Stimulated activated CD8-positive, alpha-beta memory T cell treated with anti-CD3 and anti-CD28 coated beads, Interleukin-7, amount 100 ng/mL, for 4 hours (primary cell): Measurements from ENCODE around the gene FGD2.
"Not testable (repeated sequence)": the region's sequence is repeated elsewhere in the genome, so short reads cannot be mapped to it uniquely, and the experiment has no call there.

Experiments
- DNase-seq, 2 donors: peaks; one replicate each; pipeline ENCODE4 v3.0.0-alpha.2; 2020; ENCODE audit warnings: low read depth in 2 of 2

The FGD2 gene

DNA sequence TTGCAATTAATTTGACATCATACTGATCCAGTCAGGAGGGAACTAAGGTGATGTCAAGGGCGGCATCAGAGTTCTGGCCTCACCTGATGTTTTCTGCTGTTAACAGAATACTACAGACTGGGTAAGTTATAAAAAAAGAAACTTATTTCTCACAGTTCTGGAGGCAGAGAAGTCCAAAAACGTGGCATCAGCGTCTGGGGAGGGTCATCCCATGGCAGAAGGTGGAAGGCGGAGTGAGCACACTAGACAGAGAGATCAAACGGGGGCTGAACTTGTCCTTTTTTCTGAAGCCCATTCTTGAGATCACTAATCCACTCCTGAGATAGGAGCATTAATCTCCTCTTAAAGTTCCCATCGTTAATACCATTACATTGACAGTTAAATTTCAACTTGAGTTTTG lies 16.2 kb upstream of the FGD2 start:
- no peak for DNase-seq

DNA sequence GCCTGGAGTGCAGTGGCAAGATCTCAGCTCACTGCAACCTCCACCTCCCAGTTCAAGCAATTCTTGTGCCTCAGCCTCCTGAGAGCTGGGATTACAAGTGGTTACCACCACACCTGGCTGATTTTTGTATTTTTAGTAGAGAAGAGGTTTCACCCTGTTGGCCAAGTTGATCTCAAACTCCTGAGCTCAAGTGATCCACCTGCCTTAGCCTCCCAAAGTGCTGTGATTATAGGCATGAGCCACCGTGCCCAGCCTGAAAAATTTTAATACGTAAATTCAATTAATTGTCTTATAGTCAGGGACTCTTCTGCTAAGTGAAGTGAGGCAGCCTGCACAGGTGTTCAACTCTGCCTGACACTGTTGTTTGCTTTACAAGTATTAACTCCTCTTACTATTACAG lies 15.1 kb upstream of the FGD2 start:
- DNase-seq: not testable (repeated sequence)

DNA sequence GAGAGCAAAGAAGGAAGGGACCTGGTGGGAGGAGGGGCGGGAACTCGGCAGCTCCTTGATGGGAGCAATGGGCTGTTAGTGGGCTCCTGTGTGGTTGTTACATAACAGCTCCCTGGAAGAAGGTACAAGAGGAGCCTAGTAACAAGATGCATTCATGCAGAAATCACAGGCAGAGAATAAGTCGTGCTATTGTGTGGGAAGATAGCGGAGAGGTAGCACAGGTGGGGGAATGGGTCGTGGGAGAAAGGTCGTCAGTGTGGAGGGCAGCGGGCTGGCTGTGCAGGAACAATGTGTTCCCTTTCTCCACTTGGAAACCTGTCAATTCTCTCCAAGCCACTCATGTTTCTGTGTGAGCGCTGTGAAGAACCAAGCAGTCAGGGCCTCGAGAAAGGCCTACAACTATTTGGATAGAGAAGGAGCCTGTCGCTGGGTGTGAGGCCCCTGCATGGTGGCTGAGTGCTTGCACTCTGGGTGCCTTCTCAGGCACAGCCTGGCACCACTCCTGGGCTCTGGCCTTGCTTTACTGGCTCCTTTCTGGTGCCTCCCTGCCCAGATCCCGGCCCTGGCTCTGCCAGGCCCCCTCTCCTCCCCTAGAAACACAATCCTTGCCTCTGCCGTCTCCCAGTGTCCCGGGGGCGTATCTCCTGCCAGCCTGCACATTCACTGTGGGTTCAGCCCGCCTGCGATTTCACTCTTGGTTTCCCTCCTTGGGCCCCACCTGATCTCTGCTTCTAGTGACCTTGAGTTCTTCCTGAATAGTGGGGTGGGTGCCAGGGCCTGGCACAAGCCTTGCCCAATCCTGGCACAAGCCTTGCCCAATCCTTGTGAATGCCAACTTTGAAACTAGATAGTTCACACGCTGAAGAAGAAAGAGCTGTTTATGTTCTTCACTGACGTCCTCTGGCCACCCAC lies 7.4 kb upstream of the FGD2 start:
- DNase-seq: no peak

- DNase-seq: no peak
These were observed 6.8 kb upstream of the FGD2 start for GRCh38 chr6:36998723-36999038.

DNA sequence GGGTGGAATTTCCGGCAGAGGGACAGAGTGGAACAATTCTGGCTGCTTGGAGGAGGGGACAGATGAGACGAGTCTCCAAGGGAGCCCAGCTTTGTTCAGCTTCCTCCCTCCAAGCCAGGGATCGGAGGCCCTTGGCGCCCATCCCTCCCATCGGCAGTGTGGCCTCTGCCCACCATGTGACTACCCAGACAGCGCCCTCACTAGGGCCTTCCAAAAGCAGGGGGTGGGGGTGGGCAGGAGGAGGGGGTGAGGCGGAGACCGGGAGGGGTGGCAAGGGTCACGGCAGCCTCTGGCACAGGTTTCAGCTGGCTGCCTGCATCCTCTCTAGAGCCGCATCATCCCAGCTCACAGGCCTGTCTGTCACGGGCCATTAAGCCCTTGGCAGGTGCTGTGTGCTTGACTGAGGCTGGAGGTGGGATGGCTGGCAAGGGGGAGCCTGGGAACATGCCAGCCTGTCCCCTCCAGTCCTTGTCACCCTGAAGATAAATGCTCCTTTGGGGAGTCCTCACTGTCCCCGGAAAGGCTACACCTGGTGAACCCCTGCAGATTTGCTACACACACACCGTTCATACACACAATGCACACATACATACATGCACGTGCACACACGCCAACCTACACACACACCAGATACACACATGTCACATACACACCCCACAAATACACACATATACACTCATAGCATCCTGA lies 6.2 kb upstream of the FGD2 start:
- no peak for DNase-seq

DNA sequence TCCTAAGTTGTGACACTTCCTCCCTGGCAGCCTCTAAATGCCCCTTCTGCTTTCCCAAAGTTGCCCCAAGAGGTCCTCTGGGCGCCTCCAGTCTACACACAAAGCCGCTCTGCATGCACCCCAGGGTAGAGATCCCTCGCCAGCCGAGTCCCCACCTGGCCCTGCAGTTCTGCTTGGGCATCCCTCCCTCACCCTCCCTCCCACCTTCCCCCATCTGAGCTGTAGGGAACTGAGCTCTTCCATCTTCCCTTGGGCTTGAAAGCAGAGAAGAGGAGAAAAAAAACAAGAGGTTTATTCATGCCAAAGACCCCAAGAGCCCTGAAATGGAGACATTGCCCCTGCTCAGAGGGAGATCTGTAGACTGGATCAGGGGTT lies 5.7 kb upstream of the FGD2 start:
- no peak for DNase-seq

- DNase-seq: no peak
These were observed 1.1 kb upstream of the FGD2 start for GRCh38 chr6:37004044-37004980.

DNA sequence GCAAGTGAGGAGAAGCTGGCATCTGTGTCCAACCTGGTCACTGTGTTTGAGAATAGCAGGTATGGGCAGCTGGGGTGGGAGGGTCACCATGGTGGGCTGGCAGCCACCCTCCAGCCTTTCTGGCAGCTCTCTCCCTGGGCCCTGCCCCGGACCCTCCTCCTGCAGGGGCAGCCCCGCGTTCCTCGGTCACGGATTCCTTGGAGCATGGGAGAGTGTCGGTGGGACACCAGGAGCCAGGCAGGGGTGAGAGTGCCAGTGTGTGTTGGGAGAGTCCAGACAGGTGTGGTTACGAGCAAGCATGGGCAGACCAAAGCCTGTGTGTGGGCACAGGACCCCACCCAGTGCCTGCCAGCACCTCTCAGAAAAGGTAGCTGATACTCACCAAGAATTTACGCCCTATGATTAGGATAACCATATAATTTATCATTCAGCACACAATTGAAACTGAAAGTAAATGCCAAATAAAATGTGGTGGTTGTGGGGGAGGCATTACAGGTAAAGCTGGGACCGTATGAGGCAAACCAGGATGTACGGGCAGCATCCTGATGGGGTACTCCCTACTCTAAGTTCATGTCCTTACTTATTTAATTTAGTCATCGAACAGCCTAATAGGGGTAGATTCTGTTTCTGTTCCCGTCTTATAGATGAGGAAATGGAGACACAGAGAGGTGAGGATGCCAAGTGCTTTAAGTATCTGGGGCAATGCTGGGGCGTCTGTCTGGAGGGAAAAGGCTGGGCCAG lies 542 bp downstream of the FGD2 start:
- DNase-seq: no peak

- no peak for DNase-seq
These were observed 1.4 kb downstream of the FGD2 start for GRCh38 chr6:37006793-37007339.

GRCh38 chr6:37007340-37008043 lies 2.0 kb downstream of the FGD2 start:
- DNase-seq: no peak

- no peak for DNase-seq
These were observed 3.3 kb downstream of the FGD2 start for GRCh38 chr6:37008484-37009465.

DNA sequence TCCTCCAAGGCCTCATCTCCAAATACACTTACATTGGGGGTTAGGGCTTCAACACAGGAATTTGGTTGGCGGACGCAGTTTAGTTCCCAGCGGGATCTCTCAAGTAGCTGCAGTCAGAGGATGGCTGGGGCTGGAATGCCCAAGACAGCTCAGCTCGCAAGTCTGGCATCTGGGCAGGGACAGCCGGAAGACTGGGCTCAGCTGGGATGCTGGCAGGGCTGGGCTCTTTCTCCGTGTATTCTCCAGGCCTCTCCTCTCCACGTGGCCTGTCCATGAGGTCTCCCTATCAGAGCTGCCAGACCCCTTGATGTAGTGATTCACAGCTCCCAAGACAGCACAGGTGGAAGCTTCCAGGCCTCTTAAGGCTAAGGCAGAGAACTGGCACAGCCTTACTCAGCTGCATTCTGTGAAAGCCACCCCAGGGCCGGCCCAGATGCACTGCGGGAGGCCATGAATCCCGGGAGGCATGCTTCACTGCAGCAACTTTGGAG lies 5.0 kb downstream of the FGD2 start:
- DNase-seq: no peak

- DNase-seq: no peak
These were observed 6.4 kb downstream of the FGD2 start for GRCh38 chr6:37011656-37012378.

GRCh38 chr6:37013516-37014491 lies 8.3 kb downstream of the FGD2 start:
- no peak for DNase-seq

- no peak for DNase-seq
These were observed 9.2 kb downstream of the FGD2 start for GRCh38 chr6:37014667-37015066.

DNA sequence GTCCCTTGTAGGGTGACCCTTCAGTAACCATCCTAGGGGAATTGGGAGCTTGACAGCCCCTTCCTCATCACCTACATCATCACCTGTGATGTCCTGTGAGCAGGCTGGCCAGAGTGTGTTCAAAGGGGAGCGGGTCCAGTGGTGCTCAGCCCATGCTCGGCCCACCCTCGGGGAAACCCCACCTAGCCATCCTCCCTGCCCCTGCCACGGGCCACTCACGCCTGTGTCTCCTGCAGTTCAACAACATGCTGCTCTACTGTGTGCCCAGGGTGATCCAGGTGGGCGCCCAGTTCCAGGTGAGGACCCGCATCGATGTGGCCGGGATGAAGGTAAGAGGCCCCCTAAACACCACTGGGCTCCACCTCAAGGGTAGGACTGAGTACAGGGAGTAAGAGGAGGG lies 10.1 kb downstream of the FGD2 start:
- DNase-seq: no peak

GRCh38 chr6:37016995-37017394 lies 11.5 kb downstream of the FGD2 start:
- no peak for DNase-seq
